ENCODE data around the gene SELENOK. TPM values are rescaled to one million over a fixed set of nuclear protein-coding genes. Genes with fewer than 3 reads are reported as not detected.

SELENOK gene
- total RNA-seq, 2 donors from 2014 or later = 14.5 to 36.1 TPM

DNA sequence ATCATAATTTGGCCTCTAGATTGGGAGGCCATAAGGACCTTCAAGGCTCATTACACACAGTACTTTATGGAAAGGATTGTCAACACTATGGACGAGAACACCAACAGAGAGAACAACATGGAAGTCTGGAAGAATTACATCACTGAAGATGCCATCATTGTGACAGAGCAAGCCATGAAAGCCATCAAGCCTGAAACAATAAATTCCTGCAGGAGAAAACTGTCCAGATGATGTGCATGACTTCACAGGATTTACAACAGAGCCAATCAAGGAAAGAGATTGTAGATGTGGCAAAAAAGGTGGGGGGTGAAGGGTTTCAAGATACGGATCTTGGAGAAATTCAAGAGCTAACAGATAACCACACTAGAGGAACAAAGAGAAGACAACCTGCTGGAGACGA is 29.4 kb downstream of the SELENOK start:
- Histone ChIP-seq H3K4me1 (peaks cover 3% of the 10 kb centered on the region), H3K27me3 (no peaks in the 10 kb centered on the region), H3K36me3 (replicated peaks in 1 of 2; ENCODE audit: insufficient read depth in 1 of 2, low read depth in 2 of 2) (peaks cover 0 to 10% of the 10 kb centered on the region in 2 donors), H3K27ac (no peak overlapping the region), H3K9me3 (no peaks in the 10 kb centered on the region), H3K4me3 (no peak overlapping the region)
- intact Hi-C loops (cut with DNase I) = no loop called here
- WGBS, 2 donors = 91 to 92% methylated on average over 3 of the region's 3 CpGs
- DNase-seq = no peak
- TF ChIP-seq, protein P1, sequence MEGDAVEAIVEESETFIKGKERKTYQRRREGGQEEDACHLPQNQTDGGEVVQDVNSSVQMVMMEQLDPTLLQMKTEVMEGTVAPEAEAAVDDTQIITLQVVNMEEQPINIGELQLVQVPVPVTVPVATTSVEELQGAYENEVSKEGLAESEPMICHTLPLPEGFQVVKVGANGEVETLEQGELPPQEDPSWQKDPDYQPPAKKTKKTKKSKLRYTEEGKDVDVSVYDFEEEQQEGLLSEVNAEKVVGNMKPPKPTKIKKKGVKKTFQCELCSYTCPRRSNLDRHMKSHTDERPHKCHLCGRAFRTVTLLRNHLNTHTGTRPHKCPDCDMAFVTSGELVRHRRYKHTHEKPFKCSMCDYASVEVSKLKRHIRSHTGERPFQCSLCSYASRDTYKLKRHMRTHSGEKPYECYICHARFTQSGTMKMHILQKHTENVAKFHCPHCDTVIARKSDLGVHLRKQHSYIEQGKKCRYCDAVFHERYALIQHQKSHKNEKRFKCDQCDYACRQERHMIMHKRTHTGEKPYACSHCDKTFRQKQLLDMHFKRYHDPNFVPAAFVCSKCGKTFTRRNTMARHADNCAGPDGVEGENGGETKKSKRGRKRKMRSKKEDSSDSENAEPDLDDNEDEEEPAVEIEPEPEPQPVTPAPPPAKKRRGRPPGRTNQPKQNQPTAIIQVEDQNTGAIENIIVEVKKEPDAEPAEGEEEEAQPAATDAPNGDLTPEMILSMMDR (IDR thresholded peaks at IDR 0.05) = no peak
- no peak for TF ChIP-seq POLR2A (IDR thresholded peaks at IDR 0.05)
- ATAC-seq = no peak

DNA sequence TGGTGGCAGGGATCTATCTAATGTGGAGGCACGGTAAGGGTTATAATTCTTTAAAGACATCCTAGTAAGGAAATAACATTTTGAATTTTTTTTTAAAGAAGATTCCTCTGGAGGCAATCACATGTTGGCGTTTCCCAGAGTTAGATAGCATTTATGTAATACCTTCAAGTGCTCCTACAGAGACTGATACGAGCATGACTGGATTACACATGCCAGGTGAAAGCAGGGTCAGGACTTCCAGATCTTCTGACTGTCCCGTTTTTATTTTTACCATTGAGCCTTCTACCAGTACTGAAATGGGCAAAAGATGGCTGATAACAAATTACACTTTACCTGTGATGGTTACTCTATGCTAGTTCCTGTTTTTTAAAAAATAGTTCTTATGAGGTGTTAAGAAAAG is 31.5 kb downstream of the SELENOK start:
- H3K36me3 ChIP-seq (replicated peaks in 1 of 2; ENCODE audit: insufficient read depth in 1 of 2, low read depth in 2 of 2) = peaks cover 0 to 7% of the 10 kb centered on the region in 2 donors
- intact Hi-C loops (cut with DNase I) = no loop called here
- no peak overlapping the region for H3K4me3 ChIP-seq
- H3K27me3 ChIP-seq = no peaks in the 10 kb centered on the region
- WGBS, 2 donors = 76 to 78% methylated on average over 4 of the region's 4 CpGs
- ATAC-seq (no peak), DNase-seq (no peak)
- no peak overlapping the region for H3K27ac ChIP-seq
- H3K4me1 ChIP-seq = peaks cover 3% of the 10 kb centered on the region
- H3K9me3 ChIP-seq = no peaks in the 10 kb centered on the region
- TF ChIP-seq POLR2A (IDR thresholded peaks at IDR 0.05) = no peak
- TF ChIP-seq, protein P1 (IDR thresholded peaks at IDR 0.05) = no peak

DNA sequence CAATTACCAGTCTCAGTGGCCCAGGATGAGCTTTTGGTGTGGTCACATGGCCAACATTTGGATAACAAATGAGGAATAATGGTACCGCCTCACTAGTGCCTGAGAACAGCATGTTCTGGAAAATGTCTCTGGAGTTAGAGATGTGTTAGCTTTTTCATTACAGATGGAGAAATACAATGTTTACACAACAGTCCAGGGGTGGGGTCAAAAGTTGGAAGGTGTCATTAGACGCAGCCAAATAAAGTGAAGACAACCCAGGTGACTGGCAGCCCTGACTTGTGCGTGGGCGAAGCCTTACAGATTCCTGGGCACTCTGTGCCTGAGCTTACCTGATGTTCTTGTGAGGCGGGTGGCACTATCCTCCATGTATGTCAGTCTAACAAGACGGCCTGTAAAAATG is 32.5 kb downstream of the SELENOK start:
- 91 to 97% methylated on average over 6 of the region's 6 CpGs for WGBS, 2 donors
- H3K27me3 ChIP-seq = no peaks in the 10 kb centered on the region
- peaks cover 3% of the 10 kb centered on the region for H3K4me1 ChIP-seq
- intact Hi-C loops (cut with DNase I) = no loop called here
- TF ChIP-seq, protein P1 (IDR thresholded peaks at IDR 0.05) = no peak
- no peak for TF ChIP-seq POLR2A (IDR thresholded peaks at IDR 0.05)
- peaks cover 0 to 7% of the 10 kb centered on the region in 2 donors for H3K36me3 ChIP-seq (replicated peaks in 1 of 2; ENCODE audit: insufficient read depth in 1 of 2, low read depth in 2 of 2)
- ATAC-seq = no peak
- DNase-seq = no peak
- no peaks in the 10 kb centered on the region for H3K9me3 ChIP-seq
- no peak overlapping the region for H3K27ac ChIP-seq
- H3K4me3 ChIP-seq = no peak overlapping the region

DNA sequence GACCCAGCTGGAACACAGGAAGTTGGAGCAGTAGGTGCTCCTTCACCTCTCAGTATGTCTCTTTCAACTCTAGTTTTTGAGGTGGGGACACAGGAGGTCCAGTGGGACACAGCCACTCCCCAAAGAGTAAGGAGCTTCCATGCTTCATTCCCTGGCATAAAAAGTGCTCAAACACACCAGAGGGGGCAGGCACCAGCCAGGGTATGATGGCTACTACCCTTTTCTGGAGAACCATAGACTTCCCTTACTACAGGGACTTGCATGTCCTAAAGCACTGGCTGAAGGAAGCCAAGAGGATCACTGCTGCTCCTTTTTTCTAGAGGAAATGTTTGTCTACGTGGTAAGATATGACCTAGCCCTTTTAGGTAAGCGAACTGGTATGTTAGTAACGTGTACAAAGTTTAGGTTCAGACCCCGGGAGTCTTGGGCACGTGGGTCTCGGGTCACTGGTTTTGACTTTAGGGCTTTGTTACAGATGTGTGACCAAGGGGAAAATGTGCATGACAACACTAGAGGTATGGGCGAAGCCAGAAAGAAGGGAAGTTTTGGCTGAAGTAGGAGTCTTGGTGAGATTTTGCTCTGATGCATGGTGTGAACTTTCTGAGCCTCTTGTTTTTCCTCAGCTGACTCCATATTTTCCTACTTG is 33.4 kb downstream of the SELENOK start:
- Histone ChIP-seq H3K9me3 (no peaks in the 10 kb centered on the region), H3K4me3 (no peak overlapping the region), H3K4me1 (peaks cover 3% of the 10 kb centered on the region), H3K36me3 (replicated peaks in 1 of 2; ENCODE audit: insufficient read depth in 1 of 2, low read depth in 2 of 2) (peaks cover 0 to 5% of the 10 kb centered on the region in 2 donors), H3K27me3 (no peaks in the 10 kb centered on the region), H3K27ac (no peak overlapping the region)
- TF ChIP-seq, protein P1 (IDR thresholded peaks at IDR 0.05) = no peak
- no peak for TF ChIP-seq POLR2A (IDR thresholded peaks at IDR 0.05)
- 94 to 96% methylated on average over 7 of the region's 7 CpGs for WGBS, 2 donors
- intact Hi-C loops (cut with DNase I) = no loop called here
- DNase-seq = no peak
- ATAC-seq = no peak

DNA sequence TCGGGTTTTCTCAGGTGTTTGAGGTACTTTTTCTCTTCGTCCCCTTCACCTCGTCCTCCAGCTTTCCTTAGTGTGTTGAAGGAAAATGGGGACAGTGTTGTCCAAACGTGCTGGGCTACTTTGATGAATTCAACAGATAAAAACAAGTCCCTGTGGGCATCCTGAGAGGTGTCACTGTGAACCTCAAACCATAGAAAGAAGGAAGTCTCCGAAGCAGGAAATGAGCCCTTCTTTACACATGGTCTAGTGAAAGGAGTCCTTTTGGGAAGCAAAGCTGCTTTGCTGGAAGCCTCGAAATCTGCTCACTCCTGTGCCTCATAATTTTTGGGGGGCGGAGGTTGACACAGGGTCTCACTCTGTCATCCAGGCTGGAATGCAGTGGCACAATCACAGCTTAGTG is 34.7 kb downstream of the SELENOK start:
- no peak for TF ChIP-seq POLR2A (IDR thresholded peaks at IDR 0.05)
- TF ChIP-seq, protein P1 (IDR thresholded peaks at IDR 0.05) = no peak
- WGBS, 2 donors = 86 to 88% methylated on average over 7 of the region's 7 CpGs
- Histone ChIP-seq H3K27me3 (no peaks in the 10 kb centered on the region), H3K4me1 (peaks cover 3% of the 10 kb centered on the region), H3K36me3 (replicated peaks in 1 of 2; ENCODE audit: insufficient read depth in 1 of 2, low read depth in 2 of 2) (peaks cover 0 to 5% of the 10 kb centered on the region in 2 donors), H3K4me3 (no peak overlapping the region), H3K9me3 (no peaks in the 10 kb centered on the region), H3K27ac (no peak overlapping the region)
- ATAC-seq (no peak), DNase-seq (no peak)
- intact Hi-C loops (cut with DNase I) = no loop called here

All from body of pancreas (tissue), 4 donors.